Left ventricle myocardium superior (tissue), 1 donor: Measurements from ENCODE around the gene SYNGR3. TPM values are rescaled to one million over a fixed set of nuclear protein-coding genes. Genes with fewer than 3 reads are reported as not detected.
"Not testable (repeated sequence)": the region's sequence is repeated elsewhere in the genome, so short reads cannot be mapped to it uniquely, and the experiment has no call there.

Experiments used
- ATAC-seq: fragments of 200-7000 bp; cut with Tn5 transposase; one replicate; pipeline ENCODE4 v1.9.1; 2020; ENCODE audit warnings: mild to moderate bottlenecking, moderate library complexity
- DNase-seq: peaks from one replicate; pipeline ENCODE4 v3.0.0-alpha.2; 2020
- intact Hi-C: fragments of 100-400 bp; cut with micrococcal nuclease; formaldehyde crosslinking; loops from one replicate; pipeline ENCODE4 v1.11.0; 2022
- long read RNA-seq: library from polyadenylated mRNA; unstranded; transcript quantifications from one replicate; pipeline ENCODE4 v2.0.0, GENCODE V29; 2021
- total RNA-seq: library from RNA; stranded (reverse); fragmentation: NEBNext Ultra II Directional; extraction: Animal tissue kit (Norgen Biotek cat#: 25700); gene quantifications from one replicate; pipeline ENCODE4 v1.2.1, GENCODE V29; 2021
- donor health status: DM: no; HTN: yes; CAD: no; lungs with severe emphysema.

The SYNGR3 gene, protein sequence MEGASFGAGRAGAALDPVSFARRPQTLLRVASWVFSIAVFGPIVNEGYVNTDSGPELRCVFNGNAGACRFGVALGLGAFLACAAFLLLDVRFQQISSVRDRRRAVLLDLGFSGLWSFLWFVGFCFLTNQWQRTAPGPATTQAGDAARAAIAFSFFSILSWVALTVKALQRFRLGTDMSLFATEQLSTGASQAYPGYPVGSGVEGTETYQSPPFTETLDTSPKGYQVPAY
- 1.0 TPM for total RNA-seq
- long read RNA-seq, transcript SYNGR3-201 (4 exons, 2,051 nt): major isoform, 5 of 6 reads
- long read RNA-seq, partial matches to known transcripts: 0 of 6 reads
- long read RNA-seq, other reads (novel, unspliced or antisense): 1 of 6 reads

DNA sequence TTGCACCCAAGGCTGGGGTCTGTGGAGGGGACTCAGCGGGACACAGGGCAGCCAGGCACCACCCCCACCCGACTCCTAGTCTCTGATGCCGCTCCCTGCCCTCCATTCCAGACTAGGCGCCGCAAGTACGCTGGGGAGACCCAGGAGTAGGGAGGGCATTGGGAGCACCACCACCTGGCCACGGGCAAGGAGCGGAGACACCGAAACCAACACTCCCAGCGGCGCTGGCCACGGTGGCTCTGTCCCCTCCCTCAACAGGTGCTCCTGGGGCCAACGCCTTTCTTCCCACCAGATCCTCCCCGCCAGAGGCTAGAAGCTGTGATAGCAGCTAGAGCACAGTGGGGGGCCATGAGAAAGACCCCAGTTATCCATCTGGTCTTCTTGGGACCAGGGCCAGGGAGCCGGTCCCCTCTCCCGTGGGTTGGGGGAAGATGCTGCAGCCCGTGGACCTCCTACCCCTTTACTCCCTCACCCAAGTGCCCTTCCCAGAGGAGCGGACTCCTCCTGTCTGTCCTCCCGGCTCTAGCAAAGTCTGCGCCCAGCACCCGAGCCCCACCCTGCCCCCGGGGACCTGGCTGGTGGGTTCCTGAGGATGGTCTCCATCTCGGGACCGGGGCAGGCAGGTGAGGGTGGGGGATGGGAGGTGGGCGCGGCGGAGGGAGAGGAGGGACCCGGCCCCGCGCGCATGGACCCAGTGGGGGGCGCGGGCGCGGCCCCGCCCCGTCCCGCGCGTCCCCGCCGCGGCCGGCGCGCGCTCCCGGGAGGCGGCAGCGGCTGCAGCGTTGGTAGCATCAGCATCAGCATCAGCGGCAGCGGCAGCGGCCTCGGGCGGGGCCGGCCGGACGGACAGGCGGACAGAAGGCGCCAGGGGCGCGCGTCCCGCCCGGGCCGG lies at the start of gene SYNGR3:
TSS of gene SYNGR3 (plus strand) at position 762 of the 892 bp plus-strand sequence. CDS start 133 bp downstream, outside the sequence.
- no peak for DNase-seq
- intact Hi-C loops: no loop called here
- ATAC-seq: no peak

DNA sequence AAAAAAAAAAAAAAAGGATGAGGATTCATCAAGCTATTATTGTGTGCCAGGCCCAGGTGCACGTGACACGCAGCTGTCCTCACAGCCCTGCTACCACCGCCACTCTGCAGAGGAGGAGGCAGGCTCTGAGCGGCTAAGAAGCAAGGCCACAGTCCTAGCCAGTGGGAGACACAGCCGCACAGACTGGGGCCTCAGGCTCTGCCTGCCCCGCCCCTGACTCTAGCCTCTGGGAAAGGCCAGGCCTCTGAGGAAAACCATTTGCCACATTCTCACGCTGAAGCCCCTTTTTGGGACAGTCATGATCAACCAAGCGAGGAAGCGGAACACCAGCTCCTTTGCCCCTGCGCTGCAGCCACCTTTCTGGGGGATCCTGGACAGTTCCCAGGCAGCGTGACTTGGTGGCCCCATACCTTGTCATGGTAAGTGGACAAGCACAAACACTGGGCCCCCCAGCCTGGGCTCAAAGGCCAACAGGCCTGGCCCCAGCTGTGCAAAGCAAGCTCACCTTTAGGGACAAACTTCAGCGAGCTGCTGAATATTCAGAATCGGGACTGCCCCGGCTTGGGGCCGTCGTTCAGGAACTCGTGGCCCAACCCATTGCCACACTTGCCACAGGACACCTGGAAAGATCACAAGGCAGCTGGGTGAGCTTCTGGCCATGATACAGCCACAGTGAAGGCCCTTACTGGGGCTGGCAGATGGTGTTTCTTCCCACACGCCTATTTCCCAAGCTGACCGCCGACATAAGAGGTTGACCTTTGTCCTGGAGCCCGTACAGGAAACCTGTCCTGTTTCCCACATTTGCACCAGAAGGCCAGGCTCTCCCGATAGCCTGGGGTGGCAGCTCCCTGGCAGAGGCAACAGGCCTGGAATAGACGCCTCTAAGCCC lies 49.3 kb upstream of the SYNGR3 start:
- intact Hi-C loops: no loop called here
- no peak for DNase-seq
- ATAC-seq: no peak

DNA sequence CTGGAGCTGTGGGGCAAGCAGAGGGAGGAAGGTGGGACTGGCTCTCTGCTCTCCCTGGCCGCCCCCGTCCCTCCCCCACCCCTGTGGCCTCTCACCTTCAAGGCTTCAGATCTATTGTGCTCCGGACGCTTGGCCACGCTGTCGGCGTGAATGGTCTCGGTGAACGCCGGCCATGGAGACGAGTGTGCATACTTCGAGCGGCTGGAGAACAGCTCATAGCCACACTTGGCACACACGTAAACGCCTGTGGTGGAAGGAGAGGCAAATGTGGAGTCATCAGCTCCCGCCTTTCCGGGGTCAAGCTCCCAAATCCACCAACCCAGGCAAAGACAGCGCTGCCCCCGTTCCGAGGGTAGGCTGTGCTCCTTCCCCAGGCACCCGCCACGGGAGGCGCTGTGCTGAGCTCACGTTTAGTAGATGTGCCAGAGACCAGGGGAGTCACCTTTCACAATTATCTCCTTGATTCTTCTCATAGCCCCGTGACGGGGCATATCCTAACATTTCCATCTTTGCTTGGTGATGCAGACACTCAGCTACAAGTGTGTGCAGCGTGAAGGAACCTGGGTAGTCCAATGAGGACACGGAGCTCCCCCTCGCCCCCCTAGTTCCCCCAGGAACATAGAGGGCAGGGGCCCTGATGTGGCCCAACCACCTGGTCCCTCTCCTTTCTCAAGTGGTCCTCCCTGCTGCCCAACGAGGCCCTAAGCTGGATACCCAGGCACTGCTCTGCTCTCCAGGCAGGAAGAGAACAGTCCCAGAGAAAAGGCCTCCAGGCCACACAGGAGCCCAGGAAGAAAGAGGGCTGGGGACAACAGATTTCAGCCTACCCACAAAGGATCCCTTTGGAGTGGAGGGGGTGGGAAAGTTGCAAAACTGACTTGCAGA lies 48.4 kb upstream of the SYNGR3 start:
- intact Hi-C loops: no loop called here
- DNase-seq: no peak

DNA sequence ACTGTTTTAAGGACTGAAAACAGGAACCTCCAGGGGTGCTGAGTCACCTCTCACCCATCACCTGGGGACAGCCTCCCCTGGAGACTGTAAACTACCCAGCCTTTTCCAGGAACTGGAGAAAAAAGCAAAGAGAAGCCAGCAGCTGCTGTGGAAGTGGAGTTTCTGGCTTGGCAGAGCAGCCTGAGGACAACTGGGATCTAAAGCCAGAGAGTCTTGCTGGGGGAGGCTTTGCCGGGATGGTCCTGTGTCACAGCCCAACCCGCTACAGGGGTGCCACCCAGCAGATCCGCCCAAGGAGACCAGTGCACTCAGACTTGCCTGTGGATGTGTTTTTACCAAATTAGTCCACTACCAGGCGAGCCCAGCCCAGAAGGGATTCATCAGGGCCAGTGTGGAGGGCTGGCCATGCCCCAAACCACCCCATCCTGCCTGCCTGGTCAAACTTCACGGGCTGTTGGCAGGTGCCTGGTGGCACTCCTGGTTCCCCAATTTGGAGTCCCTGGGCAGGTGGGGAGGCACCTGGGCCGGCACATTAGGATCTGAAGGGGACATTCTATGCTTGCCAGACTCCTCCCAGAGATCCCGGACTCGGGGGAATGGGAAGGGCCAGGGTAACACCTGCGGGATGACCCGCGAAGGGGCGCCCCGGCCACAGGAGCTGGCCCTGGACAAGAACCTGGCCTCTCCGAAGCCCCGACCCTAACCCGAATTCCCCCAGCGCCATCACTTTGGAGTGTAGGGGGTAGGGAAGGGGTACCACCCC lies 47.5 kb upstream of the SYNGR3 start:
- intact Hi-C loops: no loop called here
- ATAC-seq: peak; percentile 7
- DNase-seq: peak; percentile 44

More for the DNA sequence above, 48.4 kb upstream of the SYNGR3 start:
- ATAC-seq: no peak

DNA sequence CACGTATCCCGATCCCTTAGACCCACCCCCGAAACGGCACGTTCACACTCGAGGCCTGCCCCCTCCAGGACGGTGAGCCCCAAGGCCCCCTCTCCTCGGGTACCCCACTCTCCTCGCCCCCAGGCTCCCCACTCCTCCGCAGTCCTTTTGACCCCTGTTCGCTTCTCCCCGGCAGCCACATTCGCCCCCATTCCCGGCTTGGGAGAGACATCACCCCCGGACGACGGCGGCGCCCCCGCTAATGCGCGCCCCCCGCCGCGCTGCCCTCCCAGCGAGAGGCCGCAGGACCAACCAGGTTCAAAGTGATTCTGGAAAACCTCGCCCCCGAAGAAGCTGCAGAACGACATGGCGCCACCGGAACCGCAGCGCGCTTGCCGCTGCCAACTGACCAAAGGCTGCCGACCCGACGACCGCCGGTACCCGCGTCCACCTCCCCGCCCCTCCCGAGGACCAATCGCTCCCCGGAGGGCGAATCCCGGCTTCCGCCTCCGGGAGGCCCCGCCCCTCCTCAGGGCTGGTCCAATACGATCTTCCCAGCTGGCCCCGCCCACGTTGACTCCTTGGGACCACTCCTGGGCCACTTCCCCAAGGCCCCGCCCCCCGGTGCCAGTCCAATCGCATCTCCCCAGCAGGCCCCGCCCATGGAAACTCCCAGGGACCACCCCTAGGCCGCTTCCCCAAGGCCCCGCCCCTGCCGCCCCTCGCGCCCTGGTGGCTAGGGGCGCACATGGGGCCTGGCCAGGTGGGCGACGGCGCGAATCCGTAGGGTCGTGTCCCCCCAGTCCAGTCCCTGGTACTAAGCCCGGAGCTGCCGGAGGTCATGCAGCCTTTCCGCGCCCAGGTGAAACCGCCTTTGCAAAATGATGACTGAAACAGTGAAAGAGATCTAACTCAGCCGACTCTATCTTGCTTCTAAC lies 46.7 kb upstream of the SYNGR3 start, which contains the start of gene MSRB1:
TSS of gene MSRB1 (minus strand) at position 390 of the 917 bp plus-strand sequence. CDS start at position 347, 43 bp downstream.
- DNase-seq (peak; percentile 100), ATAC-seq (peak; percentile 91)
- intact Hi-C loops: no loop called here

DNA sequence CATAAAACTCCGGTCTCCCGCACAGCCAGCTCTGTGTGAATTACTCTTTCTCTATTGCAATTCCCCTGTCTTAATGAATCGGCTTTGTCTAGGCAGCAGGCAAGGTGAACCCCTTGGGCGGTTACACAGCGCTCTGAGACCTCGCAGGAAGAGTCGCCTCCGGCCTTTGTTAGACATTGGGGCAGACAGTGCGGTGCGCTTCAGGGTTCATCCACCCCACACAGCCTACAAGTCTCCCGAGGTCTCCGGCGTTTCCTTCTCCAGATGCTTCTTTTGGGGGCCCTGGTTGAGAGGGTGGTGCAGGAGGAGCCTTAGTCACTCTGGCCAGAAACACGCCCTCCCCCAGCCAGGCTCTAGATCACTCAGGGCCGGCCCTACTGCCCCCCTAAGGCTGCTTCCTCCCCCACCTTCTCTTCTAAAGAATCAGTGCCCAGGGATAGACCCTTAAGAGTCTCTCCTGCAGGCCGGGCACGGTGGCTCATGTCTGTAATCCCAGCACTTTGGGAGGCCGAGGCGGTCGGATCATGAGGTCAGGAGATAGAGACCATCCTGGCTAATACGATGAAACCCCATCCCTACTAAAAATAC lies 45.1 kb upstream of the SYNGR3 start:
- DNase-seq: no peak
- intact Hi-C loops: no loop called here
- ATAC-seq: no peak

DNA sequence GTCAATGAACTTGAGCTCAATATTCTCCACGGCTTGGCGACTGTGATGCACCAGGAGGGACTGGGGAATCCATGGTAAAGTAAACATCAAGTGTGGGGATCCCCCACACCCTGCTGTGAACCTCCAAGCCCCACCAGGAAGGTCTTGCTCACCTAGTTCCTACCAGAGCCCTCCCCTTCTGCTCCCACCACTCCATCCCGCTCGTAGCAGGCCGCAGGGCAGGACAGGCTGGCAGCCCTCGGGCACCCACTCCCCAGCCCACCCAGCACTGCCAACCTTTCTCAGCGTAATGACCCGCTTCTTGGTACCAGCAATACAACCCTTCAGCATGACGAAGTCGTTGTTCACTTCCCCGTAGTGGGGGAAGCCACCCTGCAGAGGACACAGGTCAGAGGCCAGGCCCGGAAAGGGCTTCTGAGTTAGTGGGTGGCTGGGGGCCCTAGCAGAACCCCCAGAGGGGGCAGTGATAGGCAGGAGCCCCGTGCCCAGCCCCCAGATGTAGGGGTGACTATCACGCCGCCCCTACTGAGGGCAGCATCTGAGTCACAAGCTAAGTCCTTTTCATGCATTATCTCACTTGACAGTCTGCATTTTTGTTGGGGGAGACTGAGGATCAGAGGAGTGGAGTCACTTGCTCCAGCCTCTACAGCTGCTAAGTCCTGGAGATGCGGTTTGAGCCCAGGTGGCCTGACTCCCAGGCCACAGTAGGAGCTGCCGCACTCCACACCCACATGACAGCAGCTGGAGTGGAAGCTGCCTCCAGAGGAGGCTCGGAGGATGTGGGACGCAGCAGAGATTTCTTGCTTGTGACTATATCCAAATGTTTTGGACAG lies 44.0 kb upstream of the SYNGR3 start:
- no peak for DNase-seq

DNA sequence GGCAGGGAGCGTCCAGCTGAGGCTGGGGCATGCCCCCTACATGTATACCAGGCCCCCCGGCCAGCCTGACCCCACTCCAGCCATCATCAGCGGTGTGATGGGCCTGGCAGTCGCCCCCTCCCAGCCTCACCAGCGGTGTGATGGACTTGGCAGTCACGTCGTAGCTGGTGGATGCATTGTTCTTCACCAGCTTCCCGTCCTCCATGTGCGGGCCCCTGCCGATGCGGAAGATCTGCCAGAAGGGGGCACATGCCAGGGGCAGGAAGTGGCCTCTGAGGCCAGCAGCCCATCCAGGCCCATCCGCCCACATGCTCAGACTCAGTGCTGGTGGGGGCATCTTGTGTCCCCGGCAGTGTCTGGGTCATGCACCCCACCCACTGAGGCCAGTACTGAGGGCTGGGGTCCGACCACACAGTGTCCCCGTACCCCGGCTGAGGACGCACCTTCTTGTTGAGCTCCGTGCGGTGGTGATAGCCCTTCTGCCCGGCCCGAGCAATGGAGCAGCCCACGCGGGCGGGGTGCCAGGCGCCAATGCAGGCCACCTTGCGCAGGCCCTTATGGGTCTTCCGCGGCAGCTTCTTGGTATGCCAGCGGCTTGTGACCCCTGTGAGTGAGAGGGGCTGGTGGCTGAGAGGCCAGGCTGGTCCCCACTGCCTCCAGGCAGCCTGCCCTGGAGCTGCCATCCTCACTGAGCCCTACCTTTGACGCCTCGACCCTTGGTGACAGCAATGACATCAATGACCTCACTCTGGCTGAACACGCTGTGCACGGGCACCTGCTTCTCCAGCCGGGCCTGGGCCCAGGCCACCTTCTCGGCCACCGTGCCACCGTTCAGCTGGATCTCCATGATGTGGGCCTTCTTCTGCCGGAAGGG lies 43.0 kb upstream of the SYNGR3 start:
- intact Hi-C loops: no loop called here
- no peak for ATAC-seq
- DNase-seq: no peak

More for the DNA sequence above, 44.0 kb upstream of the SYNGR3 start:
- no peak for ATAC-seq
- intact Hi-C loops: no loop called here

DNA sequence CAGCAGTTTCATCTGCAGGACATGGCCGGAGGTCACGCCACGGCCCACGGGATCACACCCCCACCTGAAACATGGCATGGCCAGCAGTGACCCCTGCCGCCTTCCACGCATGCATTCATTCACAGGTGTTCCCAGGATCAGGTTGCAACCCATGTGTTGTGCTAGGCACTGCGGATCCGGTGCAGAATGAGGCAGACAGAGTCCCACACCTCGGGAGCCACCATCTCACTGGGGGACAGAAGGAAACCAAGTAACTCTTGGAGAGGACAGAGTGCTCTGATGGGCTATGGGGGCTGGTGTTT lies 42.5 kb upstream of the SYNGR3 start:
- no peak for ATAC-seq
- intact Hi-C loops: no loop called here
- no peak for DNase-seq

DNA sequence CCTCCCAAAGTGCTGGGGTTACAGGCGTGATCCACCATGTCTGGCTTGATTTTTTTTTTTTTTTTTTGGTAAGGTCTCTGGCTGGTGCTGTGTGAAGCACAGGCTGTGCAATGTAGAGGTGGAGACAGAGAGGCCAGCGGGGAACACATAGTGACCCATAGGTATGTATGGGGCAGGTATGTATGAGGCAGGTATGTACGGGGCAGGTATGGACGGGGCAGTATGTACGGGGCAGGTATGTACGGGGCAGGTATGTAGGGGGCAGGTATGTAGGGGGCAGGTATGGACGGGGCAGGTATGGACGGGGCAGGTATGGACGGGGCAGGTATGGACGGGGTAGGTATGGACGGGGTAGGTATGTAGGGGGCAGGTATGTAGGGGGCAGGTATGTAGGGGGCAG lies 40.3 kb upstream of the SYNGR3 start:
- intact Hi-C loops: no loop called here
- DNase-seq (no peak), ATAC-seq (no peak)

DNA sequence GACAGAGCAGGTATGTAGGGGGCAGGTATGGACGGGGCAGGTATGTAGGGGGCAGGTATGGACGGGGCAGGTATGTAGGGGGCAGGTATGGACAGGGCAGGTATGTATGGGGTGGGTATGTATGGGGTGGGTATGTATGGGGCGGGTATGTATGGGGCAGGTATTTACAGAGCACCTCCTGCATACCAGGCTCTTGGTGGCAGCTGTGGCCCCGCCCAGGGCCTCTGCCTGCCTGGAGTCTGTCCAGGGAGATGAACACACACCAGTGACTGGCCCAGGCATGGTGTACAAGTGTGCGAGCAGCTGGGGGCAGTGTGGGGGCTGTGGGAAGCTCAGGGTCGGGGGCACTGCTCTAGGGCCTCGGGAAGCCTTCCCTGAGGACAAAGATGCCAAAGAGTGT lies 39.7 kb upstream of the SYNGR3 start:
- intact Hi-C loops: no loop called here
- DNase-seq: no peak
- ATAC-seq: peak; percentile 13

DNA sequence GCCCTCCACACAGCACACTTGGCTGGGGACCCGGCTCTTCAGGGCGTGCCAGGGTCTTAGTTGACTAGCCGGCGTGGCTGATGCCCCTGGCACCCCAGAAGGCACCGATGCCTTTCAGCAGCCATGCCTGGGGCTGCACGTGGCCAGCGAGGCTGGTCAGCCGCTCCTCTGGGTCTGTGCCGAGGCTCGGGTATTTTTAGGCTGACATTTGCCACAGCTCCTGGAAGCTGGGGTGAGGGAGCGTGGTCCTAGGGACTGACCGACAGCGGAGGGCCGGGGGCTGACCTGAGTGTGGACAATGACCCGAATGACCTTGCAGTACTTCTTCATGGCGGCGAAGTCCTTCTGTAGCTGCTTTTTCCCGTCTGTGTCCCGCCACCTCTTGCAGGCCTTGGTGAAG lies 39.2 kb upstream of the SYNGR3 start:
- DNase-seq: peak; percentile 81
- peak; percentile 63 for ATAC-seq
- intact Hi-C loops: no loop called here

DNA sequence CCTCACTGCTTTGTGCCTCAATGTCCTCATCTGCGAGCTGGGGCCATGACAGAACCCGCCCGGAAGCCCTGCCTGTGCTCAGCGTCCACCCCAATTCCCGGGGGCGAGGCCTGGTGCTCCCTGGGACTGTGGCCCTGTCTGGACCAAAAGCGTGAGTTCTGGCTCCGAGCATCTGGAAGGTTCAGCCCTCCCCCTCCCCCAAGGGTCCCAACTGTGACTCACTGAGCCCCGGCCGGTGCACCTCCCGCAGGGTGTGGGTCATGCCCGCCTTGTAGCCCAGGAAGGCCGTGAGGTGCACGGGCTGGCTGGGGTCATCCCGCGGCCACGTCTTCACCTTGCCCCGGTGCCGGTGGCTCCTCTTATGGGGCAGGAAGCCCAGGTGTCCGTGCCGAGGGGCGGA lies 36.0 kb upstream of the SYNGR3 start:
- ATAC-seq (peak; percentile 23), DNase-seq (no peak)
- intact Hi-C loops: no loop called here

DNA sequence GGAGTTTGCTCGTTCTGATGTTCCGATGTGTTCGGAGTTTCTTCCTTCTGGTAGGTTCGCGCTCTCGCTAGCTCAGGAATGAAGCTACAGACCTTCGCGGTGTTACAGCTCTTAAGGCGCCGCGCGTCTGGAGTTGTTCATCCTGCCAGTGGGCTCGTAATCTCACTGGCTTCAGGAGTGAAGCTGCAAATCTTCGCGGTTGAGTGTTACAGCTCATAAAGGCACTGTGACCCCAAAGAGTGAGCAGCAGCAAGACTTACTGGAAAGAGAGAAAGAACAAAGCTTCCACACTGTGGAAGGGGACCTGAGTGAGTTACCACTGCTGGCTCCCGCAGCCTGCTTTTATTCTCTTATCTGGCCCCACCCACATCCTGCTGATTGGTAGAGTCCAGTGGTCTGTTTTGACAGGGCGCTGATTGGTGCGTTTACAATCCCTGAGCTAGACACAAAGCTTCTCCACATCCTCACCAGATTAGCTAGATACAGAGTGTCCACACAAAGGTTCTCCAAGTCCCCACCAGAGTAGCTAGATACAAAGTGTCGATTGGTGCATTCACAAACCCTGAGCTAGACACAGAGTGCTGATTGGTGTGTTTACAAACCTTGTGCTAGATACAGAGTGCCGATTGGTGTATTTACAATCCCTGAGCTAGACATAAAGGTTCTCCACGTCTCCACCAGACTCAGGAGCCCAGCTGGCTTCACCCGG lies 32.2 kb upstream of the SYNGR3 start:
- intact Hi-C loops, ATAC-seq, DNase-seq: not testable (repeated sequence)
